Jurkat, Clone E6-1 (cell line): ENCODE results near the gene GARRE1.
"Not testable (repeated sequence)": the region's sequence is repeated elsewhere in the genome, so short reads cannot be mapped to it uniquely, and the experiment has no call there.

Experiments
- DNase-seq: peaks from one replicate; pipeline ENCODE4 v3.0.0-alpha.2; 2011; ENCODE audit warnings: low read depth, low spot score
- H3K4me3 ChIP-seq: 2 replicates; pipeline ENCODE4 v1.5.1; 2011; ENCODE audit warnings: mild to moderate bottlenecking, low read length, control low read depth, moderate library complexity

GARRE1 gene

DNA sequence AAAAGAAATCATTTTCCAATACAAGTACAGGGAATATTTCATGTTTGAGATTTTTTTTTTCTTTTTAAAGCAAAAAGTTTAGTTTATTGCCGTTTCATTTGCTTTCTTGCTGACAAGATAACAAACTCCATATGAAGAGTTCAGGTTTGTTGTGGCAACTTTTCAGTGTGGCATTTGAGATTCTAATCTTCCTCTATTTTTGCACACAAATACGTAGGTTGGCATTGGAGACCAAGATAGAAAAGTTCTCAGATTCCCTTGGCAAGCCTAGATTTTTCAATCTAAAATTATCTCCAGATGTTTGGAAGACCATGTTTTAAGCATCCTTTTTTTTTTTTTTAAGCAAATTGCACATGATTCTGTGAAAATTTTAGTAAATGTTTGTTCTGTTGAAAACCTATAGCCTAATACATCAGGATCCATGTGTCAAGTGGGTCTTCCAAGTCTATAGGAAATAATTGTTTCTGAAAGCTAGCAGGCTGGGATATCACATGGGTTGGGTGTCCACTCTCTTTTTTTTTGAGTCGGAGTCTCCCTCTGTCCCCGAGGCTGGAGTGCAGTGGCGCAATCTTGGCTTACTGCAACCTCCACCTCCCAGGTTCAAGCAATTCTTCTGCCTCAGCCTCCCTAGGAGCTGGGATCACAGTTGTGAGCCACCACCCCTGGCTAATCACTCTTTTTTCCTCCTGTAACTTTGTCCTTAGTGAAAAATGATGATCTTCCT is 2.6 kb downstream of the GARRE1 start:
- H3K4me3 ChIP-seq: no peak overlapping the region
- no peak for DNase-seq

DNA sequence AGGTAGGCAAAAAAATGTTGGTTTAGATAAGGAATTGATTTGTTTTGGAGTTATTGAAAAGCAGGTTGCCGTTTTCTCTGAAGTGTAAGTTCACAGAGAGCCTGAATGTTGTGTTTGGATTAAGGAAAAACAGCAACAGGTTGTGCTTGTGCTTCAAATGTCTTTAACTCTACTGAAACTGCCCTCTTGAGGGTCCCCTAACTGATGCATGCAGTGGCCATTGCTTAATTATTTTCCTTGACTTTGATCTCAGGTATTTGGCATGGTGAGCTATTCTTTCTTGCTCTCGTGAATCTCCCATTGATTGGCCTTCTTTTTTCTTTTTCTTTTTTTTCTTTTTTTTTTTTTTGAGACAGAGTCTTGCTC is 3.2 kb downstream of the GARRE1 start:
- H3K4me3 ChIP-seq: no peak overlapping the region
- no peak for DNase-seq

DNA sequence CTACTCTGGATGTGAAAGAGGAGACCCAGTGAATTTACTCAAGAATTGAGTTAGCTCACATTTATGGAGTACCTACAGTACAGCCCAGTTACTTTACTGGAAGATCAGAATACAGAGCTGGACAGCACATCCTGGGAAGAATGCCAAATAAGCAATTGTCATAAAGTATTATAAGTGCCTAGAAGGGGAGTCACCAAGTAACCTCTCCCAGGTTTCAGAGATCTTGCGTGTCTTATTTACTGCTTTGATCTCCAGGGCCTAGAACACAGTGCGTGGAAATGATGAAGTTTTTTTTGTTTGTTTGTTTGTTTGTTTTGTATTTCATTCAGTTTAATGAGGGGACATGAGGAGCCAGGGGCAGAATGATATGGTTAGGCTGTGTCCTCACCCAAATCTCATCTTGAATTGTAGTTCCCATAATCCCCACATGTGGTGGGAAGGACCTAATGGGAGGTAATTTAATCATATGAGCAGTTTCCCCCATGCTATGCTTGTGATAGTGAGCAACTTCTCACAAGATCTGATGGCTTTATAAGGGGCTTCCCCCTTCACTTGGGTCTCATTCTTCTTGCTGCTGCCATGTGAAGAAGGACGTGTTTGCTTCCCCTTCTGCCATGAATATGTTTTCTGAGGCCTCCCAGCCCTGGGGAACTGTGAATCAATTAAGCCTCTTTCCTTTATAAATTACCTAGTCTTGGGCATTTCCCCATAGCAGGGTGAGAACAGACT is 5.2 kb downstream of the GARRE1 start:
- no peak for DNase-seq
- no peak overlapping the region for H3K4me3 ChIP-seq

DNA sequence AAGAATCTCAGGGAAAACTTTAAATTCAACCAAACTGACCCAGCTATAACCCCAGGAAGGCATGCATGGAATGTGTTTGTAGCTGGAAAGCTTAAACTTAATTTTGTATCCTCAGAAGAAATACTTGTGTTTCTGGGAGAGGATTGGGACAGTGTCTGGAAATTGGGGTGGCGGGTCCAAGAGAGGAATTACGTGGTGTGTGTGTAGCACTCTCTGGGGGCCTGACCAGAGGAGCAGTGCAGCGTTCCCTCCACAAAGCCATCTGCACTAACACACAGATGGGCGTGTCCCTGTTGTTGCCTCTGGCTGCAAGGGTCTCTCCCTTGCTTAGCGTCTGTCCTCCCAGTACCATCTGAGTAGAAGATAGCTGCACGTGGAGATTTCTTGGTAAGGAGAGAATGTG is 6.4 kb downstream of the GARRE1 start:
- H3K4me3 ChIP-seq: no peak overlapping the region
- no peak for DNase-seq

DNA sequence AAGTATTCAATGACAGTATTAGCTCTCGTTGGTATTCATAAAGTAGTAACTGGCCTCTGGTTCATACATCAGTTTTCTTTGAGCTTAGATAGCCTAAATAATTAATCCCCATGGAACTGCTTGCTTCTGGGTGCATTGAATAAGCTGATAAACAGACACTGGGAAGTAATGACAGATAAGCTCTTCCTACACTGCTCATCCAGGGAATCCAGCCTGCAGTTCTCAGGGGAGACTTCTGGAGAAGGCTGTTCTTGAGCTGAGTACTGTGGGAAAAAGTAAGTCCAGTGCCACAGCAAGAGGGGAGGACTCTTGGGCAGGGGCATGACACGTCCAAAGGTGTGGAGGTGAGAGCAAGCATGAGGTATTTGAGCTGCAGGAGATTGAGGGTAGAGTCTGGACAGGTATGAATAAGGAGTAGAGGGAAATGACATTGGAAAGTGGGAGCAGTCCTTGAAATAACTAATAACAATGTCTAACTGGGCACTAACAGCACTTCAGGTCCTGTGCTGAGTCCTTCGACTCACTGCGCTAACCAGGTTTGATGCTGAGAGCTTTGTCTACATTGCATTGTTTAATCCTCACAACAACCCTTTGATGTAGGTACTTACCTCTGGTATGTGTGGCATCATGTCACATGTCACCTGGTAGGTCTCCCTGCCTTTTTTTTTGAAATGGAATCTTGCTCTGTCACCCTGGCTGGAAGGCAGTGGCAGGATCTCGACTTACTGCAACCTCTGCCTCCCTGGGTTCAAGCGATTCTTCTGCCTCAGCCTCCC is 7.2 kb downstream of the GARRE1 start:
- no peak for DNase-seq
- no peak overlapping the region for H3K4me3 ChIP-seq

DNA sequence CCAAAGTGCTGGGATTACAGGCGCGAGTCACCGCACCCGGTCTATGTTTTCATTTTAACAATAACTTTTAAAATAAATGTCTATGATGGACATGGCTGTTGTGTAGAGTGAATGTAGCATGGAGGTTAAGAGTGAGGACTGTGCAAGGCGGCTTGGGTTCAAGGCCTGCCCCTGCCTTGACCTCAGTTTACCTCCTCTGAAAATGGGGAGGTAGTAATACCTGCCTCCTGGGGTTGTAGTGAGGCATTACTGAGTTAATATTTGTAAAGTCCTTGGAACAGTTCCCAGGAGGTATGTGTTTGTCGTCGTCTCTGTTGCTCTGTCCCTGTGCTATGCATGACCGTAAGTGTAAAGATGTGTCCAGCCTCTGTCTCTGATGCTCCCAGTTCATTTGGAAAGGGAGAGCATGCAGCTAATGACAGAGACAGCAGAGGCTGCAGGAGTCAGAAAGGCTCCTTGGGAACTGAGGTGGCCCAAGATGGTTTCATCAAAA is 9.4 kb downstream of the GARRE1 start:
- no peak overlapping the region for H3K4me3 ChIP-seq
- DNase-seq: no peak

DNA sequence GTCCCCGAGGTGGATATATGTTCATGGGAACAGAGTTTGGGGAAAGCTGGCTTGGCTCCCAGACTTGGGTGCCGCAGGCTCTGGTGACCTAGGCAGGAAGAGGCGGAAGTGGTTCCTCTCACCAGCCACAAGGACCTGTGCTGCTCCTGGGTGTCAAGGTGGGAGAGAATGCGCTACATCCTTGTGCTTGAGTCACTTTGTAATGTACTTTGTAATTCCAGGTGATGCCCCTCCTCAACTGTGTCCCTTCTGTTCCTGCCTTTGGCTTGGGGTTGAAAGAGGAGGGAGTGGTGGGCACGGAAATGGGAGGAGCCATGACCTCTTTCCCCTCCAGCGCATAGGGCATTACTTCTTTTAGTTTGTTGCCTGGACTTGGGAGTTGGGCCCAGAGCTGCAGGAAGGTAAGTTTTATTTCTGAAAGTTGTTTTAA is 10.9 kb downstream of the GARRE1 start:
- H3K4me3 ChIP-seq: no peak overlapping the region
- DNase-seq: no peak

DNA sequence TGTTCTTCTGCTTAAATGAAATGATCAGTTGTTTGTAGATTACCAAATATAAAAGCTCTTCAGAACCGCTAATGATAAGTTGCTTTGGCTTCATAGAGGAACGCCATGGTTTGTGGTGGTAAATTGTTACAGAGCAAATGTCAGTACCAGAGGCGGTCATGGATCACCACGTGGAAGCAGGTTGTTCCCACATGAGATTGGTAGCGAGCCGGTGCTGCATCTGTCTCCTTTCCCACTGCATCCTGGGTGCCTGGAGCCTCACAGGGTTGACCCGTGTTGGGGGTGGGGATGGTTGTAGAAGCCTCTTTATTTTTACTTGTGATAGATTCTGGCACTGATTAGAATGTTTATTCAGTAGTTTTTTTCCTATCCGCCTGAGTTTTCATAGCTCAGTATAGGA is 14.7 kb downstream of the GARRE1 start:
- DNase-seq: no peak
- no peak overlapping the region for H3K4me3 ChIP-seq

DNA sequence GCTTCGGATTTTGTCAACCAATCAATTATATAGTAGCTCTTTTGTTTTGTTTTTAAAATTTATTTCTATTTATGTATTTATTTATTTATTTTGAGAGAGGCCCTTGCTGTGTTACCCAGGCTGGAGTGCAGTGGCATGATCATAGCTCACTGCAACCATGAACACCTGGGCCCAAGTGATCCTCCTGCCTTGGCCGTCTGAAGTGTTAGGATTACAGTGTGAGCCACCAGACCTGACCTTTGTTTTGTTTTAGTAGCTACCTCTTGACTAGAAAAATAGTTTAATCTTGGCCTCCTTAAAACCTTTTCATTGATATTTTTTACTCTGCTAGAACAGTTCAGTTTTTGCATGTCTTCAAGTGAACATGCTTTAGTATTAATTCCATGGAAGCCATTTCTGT is 15.1 kb downstream of the GARRE1 start:
- H3K4me3 ChIP-seq: no peak overlapping the region

DNA sequence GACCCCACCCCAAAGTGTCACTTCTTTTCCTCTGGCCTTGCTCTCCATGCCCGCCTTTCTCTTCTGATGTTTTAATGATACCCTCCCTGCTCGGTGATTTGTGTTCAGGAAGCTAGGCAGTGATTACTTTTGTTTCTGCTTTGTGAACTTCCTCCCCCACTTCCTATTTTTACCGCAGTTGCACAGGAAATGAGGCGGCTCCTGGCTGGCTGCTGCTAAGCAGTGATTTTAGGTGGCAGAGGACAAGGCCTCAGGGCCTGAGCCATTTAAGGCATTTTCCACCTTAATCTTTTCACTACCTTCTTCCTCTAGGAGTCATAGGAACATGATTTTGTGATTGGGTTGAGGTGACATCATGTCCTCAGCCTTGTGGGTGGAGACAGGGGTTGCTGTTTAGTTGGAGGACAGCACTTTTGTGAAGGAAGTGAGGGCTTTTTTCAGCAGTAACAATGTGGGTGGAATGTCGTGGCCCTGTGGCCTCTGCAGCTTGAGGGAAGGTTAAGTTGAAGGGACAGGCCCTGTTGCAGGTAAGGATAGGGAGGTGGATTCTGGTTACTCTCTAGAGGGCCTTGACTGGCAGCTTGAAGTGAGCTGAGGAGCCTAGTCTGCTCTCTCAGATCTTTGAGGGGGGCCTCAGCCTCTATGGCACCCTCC is 15.7 kb downstream of the GARRE1 start:
- H3K4me3 ChIP-seq: no peak overlapping the region
- DNase-seq: peak; percentile 68

More for the DNA sequence above, 15.1 kb downstream of the GARRE1 start:
- no peak for DNase-seq

DNA sequence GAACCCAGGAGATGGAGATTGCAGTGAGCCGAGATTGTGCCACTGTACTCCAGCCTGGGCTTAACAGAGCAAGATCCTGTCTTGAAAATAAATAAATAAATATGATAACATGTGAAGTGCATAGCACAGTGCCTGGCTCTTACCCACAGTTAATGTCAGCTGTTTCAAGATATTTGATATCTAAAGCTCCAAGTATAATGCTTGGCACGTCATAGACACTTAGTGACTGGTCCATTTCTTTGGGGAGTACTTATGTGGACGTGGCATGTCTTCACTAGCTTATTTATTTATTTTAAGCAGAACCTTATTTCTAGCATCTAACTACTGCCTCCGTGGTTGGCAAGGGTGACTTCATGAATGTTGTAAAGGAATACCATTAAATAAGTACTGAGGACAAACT is 18.8 kb downstream of the GARRE1 start:
- H3K4me3 ChIP-seq: no peak overlapping the region
- no peak for DNase-seq

DNA sequence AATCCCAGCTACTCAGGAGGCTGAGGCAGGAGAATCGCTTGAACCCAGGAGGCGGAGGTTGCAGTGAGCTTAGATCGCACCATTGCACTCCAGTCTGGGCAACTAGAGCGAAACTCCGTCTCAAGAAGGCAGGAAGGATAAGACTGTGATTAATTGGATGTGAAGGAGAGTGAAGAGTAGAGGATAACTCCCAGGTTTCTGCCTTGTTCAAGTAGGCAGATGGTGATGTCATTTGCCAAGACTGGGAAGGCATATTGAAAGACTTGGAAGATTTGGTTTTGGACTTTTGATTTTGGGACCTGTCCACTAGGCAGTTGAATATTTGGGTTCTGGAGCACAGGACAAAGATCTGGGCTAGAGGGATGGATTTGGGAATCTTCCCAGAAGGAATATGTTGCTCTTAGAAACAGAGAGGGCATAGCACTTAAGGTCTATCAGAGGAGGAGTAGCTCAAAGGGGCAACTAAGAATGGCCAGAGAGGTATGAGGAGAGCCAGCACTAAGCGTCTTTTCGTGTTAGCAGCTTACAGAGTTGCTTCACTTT is 20.0 kb downstream of the GARRE1 start:
- H3K4me3 ChIP-seq: no peak overlapping the region
- no peak for DNase-seq

DNA sequence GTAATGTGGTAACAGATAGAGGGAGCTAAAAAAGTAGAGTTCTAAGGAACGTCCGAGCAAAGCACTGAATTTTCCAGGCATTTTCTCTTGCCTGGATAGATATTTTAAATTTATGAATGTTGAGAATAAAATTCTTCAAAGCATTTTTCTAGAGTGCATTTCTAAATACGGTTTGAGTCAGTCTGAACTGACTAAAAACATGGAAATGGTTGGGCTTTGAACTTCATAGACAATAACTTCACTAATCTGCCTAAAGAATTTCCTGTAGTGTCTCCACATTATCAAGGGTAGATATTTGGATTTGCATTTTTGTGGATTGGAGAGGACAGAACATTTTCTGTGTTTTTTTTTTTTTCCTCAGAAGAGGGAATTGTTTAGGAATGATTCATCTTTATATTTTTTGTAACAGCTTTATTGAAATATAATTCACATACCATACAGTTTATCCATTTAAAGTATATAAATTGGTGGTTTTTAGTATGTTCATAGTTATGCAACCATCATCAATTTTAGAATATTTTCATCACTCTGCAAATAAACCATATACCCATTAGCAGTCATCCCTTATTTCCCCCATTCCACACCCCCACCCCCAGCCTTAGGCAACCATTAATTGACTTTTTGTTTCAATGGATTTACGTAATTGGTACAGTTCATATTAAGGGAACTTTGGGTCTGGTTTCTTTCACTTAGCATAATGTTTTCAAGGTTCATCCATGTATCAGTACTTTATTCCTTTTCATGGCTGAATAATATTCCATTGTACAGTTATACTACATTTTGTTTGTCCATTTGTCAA is 20.7 kb downstream of the GARRE1 start:
- H3K4me3 ChIP-seq: no peak overlapping the region
- DNase-seq: no peak

DNA sequence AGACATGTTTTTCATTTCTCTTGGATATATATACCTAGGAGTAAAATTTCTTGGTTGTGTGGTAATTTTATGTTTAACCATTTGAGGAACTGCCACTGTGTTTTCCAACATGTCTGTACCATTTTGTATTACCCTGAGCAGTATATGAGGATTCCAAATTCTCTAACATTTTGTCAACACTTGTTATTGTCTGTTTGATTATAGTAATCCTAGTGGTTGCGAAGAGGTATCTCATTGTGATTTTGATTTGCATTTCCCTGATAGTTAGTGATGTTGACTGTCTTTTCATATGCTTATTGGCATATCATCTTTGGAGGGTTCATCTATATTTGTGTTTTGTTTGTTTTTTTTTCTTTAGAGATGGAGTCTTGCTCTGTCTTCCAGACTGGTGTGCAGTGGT is 21.4 kb downstream of the GARRE1 start:
- DNase-seq: no peak
- no peak overlapping the region for H3K4me3 ChIP-seq

DNA sequence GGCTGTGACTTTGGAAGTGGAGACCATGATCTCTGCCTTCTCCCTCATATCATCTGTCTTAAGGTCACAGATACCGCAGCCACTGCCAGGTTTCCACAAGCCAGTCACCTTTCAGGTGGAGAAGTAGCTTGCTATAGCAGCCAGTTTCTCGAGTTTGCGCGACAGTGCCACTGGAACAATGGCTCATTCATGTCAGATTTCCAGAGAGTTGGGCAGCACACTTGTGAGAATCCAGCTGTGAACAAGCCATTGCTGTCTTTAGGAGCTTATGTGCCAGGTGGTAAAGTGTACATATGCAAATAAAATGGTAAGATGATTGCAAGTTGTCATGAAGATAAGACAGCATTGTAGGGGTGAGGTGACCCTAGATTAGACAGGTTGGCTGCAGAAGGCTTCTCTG is 22.3 kb downstream of the GARRE1 start:
- DNase-seq: no peak
- no peak overlapping the region for H3K4me3 ChIP-seq

DNA sequence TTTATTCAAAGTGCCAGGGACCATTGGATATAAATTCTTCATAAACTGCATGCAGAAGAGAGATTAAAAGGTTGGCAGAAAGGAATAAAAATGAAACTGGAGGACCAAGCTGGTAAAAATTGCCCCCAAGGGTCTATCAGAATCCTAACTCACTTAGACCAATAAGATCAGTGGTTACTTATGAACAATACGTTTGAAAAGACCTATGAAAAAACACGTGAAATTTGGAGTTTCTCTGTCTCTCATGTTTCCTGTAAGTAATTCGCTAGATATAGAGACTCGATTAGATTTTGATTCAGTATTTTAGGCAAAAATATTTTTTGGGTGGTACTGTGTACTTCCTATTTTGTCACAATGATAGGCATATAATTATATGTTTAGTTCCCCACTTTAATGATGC is 22.9 kb downstream of the GARRE1 start:
- H3K4me3 ChIP-seq: no peak overlapping the region

DNA sequence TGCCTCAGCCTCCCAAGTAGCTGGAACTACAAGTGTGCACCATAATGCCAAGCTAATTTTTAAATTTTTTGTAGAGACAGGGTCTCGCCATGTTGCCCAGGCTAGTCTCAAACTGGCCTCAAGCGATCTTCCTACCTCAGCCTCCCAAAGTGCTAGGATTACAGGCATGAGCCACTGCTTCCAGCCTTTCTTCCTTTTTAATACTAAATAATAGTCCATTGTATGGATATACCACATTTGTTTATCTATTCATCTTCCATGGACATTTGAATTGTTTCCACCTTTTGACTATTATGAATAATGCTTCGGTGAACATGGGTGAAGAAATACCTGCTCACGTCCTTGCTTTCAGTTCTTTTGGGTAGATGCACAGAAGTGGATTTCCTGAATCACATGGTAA is 24.4 kb downstream of the GARRE1 start:
- H3K4me3 ChIP-seq: no peak overlapping the region
- DNase-seq: no peak

More for the DNA sequence above, 22.9 kb downstream of the GARRE1 start:
- no peak for DNase-seq

DNA sequence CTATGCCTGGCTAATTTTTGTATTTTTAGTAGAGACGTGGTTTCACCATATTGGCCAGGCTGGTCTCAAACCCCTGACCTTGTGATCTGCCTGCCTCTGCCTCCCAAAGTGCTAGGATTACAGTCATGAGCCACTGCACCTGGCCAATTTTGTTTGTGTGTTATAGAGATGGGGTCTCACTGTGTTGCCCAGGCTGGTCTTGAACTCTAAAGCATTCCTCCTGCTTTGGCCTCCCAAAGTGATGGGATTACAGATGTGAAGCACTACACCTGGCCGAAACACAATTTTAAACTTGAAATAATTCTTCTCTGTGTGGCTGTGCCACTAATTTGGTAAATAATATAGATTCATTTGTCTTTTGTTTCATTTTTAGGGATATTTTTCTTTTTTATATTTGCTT is 27.1 kb downstream of the GARRE1 start:
- not testable (repeated sequence) for DNase-seq, H3K4me3 ChIP-seq
